GM19193 (cell line): ENCODE measurements around the gene UBFD1.

Source experiments
- POLR2A ChIP-seq: IDR thresholded peaks from 4 replicates; pipeline ENCODE4 v1.6.1; 2011; ENCODE audit not compliant: insufficient read depth, insufficient read length; ENCODE audit errors: extremely low read depth

Gene UBFD1

GRCh38 chr16:23609929-23610328 lies 52.4 kb downstream of the UBFD1 start:
- no peak for TF ChIP-seq POLR2A

- TF ChIP-seq POLR2A, result no peak
These were observed 54.4 kb downstream of the UBFD1 start for GRCh38 chr16:23611936-23612335.

- no peak for TF ChIP-seq POLR2A
These were observed 58.3 kb downstream of the UBFD1 start for GRCh38 chr16:23615805-23616204.
